Measurements from ENCODE around the gene PTX3. TPM values are rescaled to one million over a fixed set of nuclear protein-coding genes. Genes with fewer than 3 reads are reported as not detected.

The PTX3 gene
- total RNA-seq, 4 donors from 2014 or later, result 1.2 to 22.4 (median 2.2) TPM

DNA sequence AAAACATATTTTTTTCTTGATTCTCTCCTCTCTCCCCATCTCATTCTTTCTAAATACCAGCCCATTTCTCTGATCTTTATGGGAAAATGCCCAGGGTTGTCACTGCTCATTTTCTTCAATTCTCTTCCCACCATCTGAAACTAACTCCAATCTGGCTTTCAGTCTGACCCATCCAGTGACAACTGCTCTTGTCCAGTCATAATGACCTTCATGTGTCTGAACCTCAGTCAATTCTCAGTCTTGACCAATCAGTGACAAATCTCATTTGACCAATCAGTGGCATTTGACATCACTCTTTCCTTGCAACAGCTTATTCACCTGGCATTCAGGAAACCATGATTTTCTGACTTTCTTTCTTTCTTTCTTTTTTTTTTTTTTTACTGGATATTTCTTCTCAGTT, 51.5 kb downstream of the PTX3 start:
- no peak for DNase-seq (ENCODE audit: low spot score in 2 of 2)
- H3K4me3 ChIP-seq, result no peak overlapping the region
- no peak for TF ChIP-seq POLR2A (IDR thresholded peaks at IDR 0.05)
- no peaks in the 10 kb centered on the region for H3K4me1 ChIP-seq
- H3K27ac ChIP-seq, result no peak overlapping the region
- no peaks in the 10 kb centered on the region for H3K9me3 ChIP-seq
- no peaks in the 10 kb centered on the region for H3K36me3 ChIP-seq
- H3K27me3 ChIP-seq, result no peaks in the 10 kb centered on the region

GRCh38 chr3:157491136-157491535, 54.5 kb downstream of the PTX3 start:
- Histone ChIP-seq H3K4me3 (no peak overlapping the region), H3K9me3 (no peaks in the 10 kb centered on the region), H3K4me1 (peaks cover 7% of the 10 kb centered on the region), H3K27ac (no peak overlapping the region), H3K36me3 (no peaks in the 10 kb centered on the region), H3K27me3 (no peaks in the 10 kb centered on the region)
- TF ChIP-seq, protein P1, sequence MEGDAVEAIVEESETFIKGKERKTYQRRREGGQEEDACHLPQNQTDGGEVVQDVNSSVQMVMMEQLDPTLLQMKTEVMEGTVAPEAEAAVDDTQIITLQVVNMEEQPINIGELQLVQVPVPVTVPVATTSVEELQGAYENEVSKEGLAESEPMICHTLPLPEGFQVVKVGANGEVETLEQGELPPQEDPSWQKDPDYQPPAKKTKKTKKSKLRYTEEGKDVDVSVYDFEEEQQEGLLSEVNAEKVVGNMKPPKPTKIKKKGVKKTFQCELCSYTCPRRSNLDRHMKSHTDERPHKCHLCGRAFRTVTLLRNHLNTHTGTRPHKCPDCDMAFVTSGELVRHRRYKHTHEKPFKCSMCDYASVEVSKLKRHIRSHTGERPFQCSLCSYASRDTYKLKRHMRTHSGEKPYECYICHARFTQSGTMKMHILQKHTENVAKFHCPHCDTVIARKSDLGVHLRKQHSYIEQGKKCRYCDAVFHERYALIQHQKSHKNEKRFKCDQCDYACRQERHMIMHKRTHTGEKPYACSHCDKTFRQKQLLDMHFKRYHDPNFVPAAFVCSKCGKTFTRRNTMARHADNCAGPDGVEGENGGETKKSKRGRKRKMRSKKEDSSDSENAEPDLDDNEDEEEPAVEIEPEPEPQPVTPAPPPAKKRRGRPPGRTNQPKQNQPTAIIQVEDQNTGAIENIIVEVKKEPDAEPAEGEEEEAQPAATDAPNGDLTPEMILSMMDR (IDR thresholded peaks at IDR 0.05), result no peak
- no peak for TF ChIP-seq EP300 (IDR thresholded peaks at IDR 0.05)
- TF ChIP-seq POLR2A (IDR thresholded peaks at IDR 0.05), result no peak
- TF ChIP-seq POLR2AphosphoS5 (IDR thresholded peaks at IDR 0.05), result no peak
- no peak for DNase-seq (ENCODE audit: low spot score in 2 of 2)
- 67% methylated on average over 2 of the region's 2 CpGs for WGBS

Other genes with a start within 250 kb of the PTX3 start
- 1 to 10 TPM; 2.9 to 9.3 (median 5.7) TPM for gene VEPH1, start 66.6 kb downstream of the PTX3 start, total RNA-seq

Measured in suprapubic skin (tissue), 4 donors.